Caco-2 (cell line): ENCODE results near the gene MS4A2. TPM values are rescaled to one million over a fixed set of nuclear protein-coding genes. Genes with fewer than 3 reads are reported as not detected.

Experiments used
- BruUV-seq: library from RNA; stranded (reverse); fragments of 400-500 nt; replicated peaks from 2 replicates; lab custom pipeline; 2021; lab: Mats Ljungman, UMichigan
- CTCF ChIA-PET: fragments of 300-600 bp; sonication (Branson Sonifier 250); formaldehyde crosslinking; loops from one replicate; lab custom pipeline; 2022; ENCODE audit warnings: antibody characterized with exemption; lab: Charles Lee
- POLR2A ChIA-PET: fragments of 300-600 bp; sonication (Branson Sonifier 250); formaldehyde crosslinking; loops from one replicate; lab custom pipeline; 2022; ENCODE audit warnings: antibody characterized with exemption; lab: Charles Lee
- DNase-seq, 2 experiments: peaks; one replicate each; pipeline versions ENCODE4 v3.0.0 to v3.0.0-alpha.2; 2020 to 2022
- H3K27me3 ChIP-seq: replicated peaks from 2 replicates; pipeline ENCODE4 v1.6.0; 2011; ENCODE audit warnings: low read length; ENCODE audit not compliant: control insufficient read depth, insufficient read depth
- H3K36me3 ChIP-seq: 2 replicates; pipeline ENCODE4 v1.5.1; 2011; ENCODE audit warnings: low read length; ENCODE audit not compliant: control insufficient read depth, insufficient read depth
- H3K4me1 ChIP-seq: fragments of 250-450 bp; sonication (Bioruptor Pico); 2 replicates; pipeline ENCODE4 v1.5.1; 2020; ENCODE audit warnings: mild to moderate bottlenecking
- H3K4me3 ChIP-seq: 2 replicates; pipeline ENCODE4 v1.5.1; 2011; ENCODE audit warnings: low read depth, mild to moderate bottlenecking, control low read depth, low read length
- H3K9me3 ChIP-seq: fragments of 250-450 bp; sonication (Bioruptor Pico); 2 replicates; pipeline ENCODE4 v1.5.1; 2020; ENCODE audit warnings: mild to moderate bottlenecking, moderate library complexity
- H3K27ac Mint-ChIP-seq: one replicate; pipeline ENCODE4 v1.8.0; 2022; ENCODE audit warnings: mixed read lengths; ENCODE audit not compliant: unreplicated experiment
- H3K27me3 Mint-ChIP-seq: one replicate; pipeline ENCODE4 v1.8.0; 2022; ENCODE audit warnings: mixed read lengths; ENCODE audit not compliant: insufficient read depth, unreplicated experiment
- H3K36me3 Mint-ChIP-seq: one replicate; pipeline ENCODE4 v1.8.0; 2022; ENCODE audit warnings: mild to moderate bottlenecking, mixed read lengths; ENCODE audit not compliant: insufficient read depth, unreplicated experiment
- H3K4me1 Mint-ChIP-seq: one replicate; pipeline ENCODE4 v1.8.0; 2022; ENCODE audit warnings: low read depth, mixed read lengths; ENCODE audit not compliant: unreplicated experiment
- H3K4me3 Mint-ChIP-seq: one replicate; pipeline ENCODE4 v1.8.0; 2022; ENCODE audit warnings: mild to moderate bottlenecking, moderate library complexity, mixed read lengths; ENCODE audit not compliant: unreplicated experiment
- H3K9me3 Mint-ChIP-seq: one replicate; pipeline ENCODE4 v1.8.0; 2022; ENCODE audit warnings: mixed read lengths; ENCODE audit not compliant: unreplicated experiment
- CTCF ChIP-seq, 2 experiments: fragments of 200-600 bp in 1 of 2; IDR thresholded peaks; 1 replicate in 1 of 2; 2 replicates in 1 of 2; pipeline versions ENCODE4 v1.5.1 to v1.8.0; 2011 to 2022; ENCODE audit warnings: antibody characterized with exemption in 1 of 2, control low read depth in 1 of 2, inconsistent platforms in 1 of 2, low read depth in 1 of 2, low read length in 1 of 2, mild to moderate bottlenecking in 1 of 2, moderate library complexity in 1 of 2; ENCODE audit not compliant: insufficient read depth in 1 of 2, severe bottlenecking in 1 of 2, unreplicated experiment in 1 of 2
- intact Hi-C: fragments of 100-400 bp; cut with micrococcal nuclease; formaldehyde crosslinking; loops from one replicate; pipeline ENCODE4 v1.10.0; 2022; ENCODE audit not compliant: unreplicated experiment
- total RNA-seq: library from RNA; stranded (reverse); gene quantifications from 2 replicates; pipeline ENCODE4 v1.2.3, GENCODE V29; 2022

MS4A2 gene
- total RNA-seq, 1 experiment from 2014 or later = not detected

- Mint-ChIP-seq H3K36me3 (no peaks in the 10 kb centered on the region), H3K27me3 (peaks cover 2% of the 10 kb centered on the region), H3K4me3 (no peak overlapping the region), H3K9me3 (peaks cover 25% of the 10 kb centered on the region), H3K27ac (no peak overlapping the region), H3K4me1 (peaks cover 6% of the 10 kb centered on the region)
- Histone ChIP-seq H3K4me3 (no peak overlapping the region), H3K4me1 (no peaks in the 10 kb centered on the region), H3K9me3 (no peaks in the 10 kb centered on the region), H3K36me3 (no peaks in the 10 kb centered on the region), H3K27me3 (no peaks in the 10 kb centered on the region)
- no TSS peak for BruUV-seq
- TF ChIP-seq CTCF (IDR thresholded peaks at IDR 0.05; ENCODE audit: insufficient read depth in 1 of 2, low read depth in 1 of 2, low read length in 1 of 2, severe bottlenecking in 1 of 2, unreplicated experiment in 1 of 2) = no peak
- ChIA-PET CTCF (no interaction called here), POLR2A (no interaction called here)
- DNase-seq = no peak
- intact Hi-C loops = no loop called here
Observed at GRCh38 chr11:60111793-60112192, 23.3 kb downstream of the MS4A2 start.

GRCh38 chr11:60116996-60117790, 28.7 kb downstream of the MS4A2 start:
- POLR2A ChIA-PET = no interaction called here
- no peaks in the 10 kb centered on the region for H3K4me1 Mint-ChIP-seq
- CTCF ChIA-PET = no interaction called here
- intact Hi-C loops = no loop called here
- no peaks in the 10 kb centered on the region for H3K9me3 ChIP-seq
- H3K4me1 ChIP-seq = no peaks in the 10 kb centered on the region
- H3K4me3 ChIP-seq = no peak overlapping the region
- no peaks in the 10 kb centered on the region for H3K36me3 ChIP-seq
- no peaks in the 10 kb centered on the region for H3K27me3 ChIP-seq
- no peak overlapping the region for H3K27ac Mint-ChIP-seq
- no peaks in the 10 kb centered on the region for H3K36me3 Mint-ChIP-seq
- no peak for TF ChIP-seq CTCF (IDR thresholded peaks at IDR 0.05; ENCODE audit: insufficient read depth in 1 of 2, low read depth in 1 of 2, low read length in 1 of 2, severe bottlenecking in 1 of 2, unreplicated experiment in 1 of 2)
- no TSS peak for BruUV-seq
- no peak for DNase-seq
- H3K4me3 Mint-ChIP-seq = no peak overlapping the region
- H3K9me3 Mint-ChIP-seq = peaks cover 11% of the 10 kb centered on the region
- no peaks in the 10 kb centered on the region for H3K27me3 Mint-ChIP-seq

- CTCF ChIA-PET = no interaction called here
- TF ChIP-seq CTCF (IDR thresholded peaks at IDR 0.05; ENCODE audit: insufficient read depth in 1 of 2, low read depth in 1 of 2, low read length in 1 of 2, severe bottlenecking in 1 of 2, unreplicated experiment in 1 of 2) = no peak
- Histone ChIP-seq H3K27me3 (no peaks in the 10 kb centered on the region), H3K4me3 (no peak overlapping the region), H3K36me3 (no peaks in the 10 kb centered on the region), H3K4me1 (no peaks in the 10 kb centered on the region), H3K9me3 (peaks cover 2% of the 10 kb centered on the region; the same call in 1 of the 2 replicates)
- POLR2A ChIA-PET = no interaction called here
- H3K27ac Mint-ChIP-seq = no peak overlapping the region
- H3K27me3 Mint-ChIP-seq = no peaks in the 10 kb centered on the region
- no peaks in the 10 kb centered on the region for H3K36me3 Mint-ChIP-seq
- intact Hi-C loops = no loop called here
- H3K4me3 Mint-ChIP-seq = no peak overlapping the region
- DNase-seq = no peak
- H3K9me3 Mint-ChIP-seq = peaks cover 22% of the 10 kb centered on the region
- H3K4me1 Mint-ChIP-seq = no peaks in the 10 kb centered on the region
- BruUV-seq = no TSS peak
Observed at GRCh38 chr11:60118338-60118737, 29.9 kb downstream of the MS4A2 start.
